Liver (tissue), 3 donors: ENCODE results near the gene TMEM217.

Experiments
- EGR1 ChIP-seq, 2 donors: IDR thresholded peaks; 2 replicates each; pipeline ENCODE4 v1.6.1; 2016 to 2018; ENCODE audit warnings: antibody characterized with exemption in 2 of 2, low read depth in 2 of 2
- GABPA ChIP-seq, 2 donors: IDR thresholded peaks in 1 of 2; conservative IDR thresholded peaks in 1 of 2; 2 replicates each; pipeline ENCODE4 v1.6.1; 2016; ENCODE audit warnings: antibody characterized with exemption in 2 of 2, mild to moderate bottlenecking in 1 of 2, moderate library complexity in 1 of 2
- HNF4G ChIP-seq: IDR thresholded peaks from 2 replicates; pipeline ENCODE4 v1.6.1; 2016; ENCODE audit warnings: antibody characterized with exemption
- JUND ChIP-seq, 2 donors: IDR thresholded peaks; 2 replicates each; pipeline ENCODE4 v1.6.1; 2016; ENCODE audit warnings: antibody characterized with exemption in 2 of 2
- RAD21 ChIP-seq, 2 donors: IDR thresholded peaks; 2 replicates each; pipeline ENCODE4 v1.6.1; 2016; ENCODE audit warnings: antibody characterized with exemption in 2 of 2, mild to moderate bottlenecking in 2 of 2
- SP1 ChIP-seq: IDR thresholded peaks from 2 replicates; pipeline ENCODE4 v1.6.1; 2018; ENCODE audit warnings: antibody characterized with exemption, mild to moderate bottlenecking
- TAF1 ChIP-seq: conservative IDR thresholded peaks from 2 replicates; pipeline ENCODE4 v1.6.1; 2016; ENCODE audit warnings: antibody characterized with exemption, mild to moderate bottlenecking
- YY1 ChIP-seq: IDR thresholded peaks from 2 replicates; pipeline ENCODE4 v1.6.1; 2016; ENCODE audit warnings: antibody characterized with exemption, mild to moderate bottlenecking
- TF ChIP-seq, protein P1 (sequence below): IDR thresholded peaks from 2 replicates; pipeline ENCODE4 v1.6.1; 2016; ENCODE audit warnings: antibody characterized with exemption
- TF ChIP-seq, protein P2 (sequence below): fragments of 150-350 bp; IDR thresholded peaks from 2 replicates; pipeline ENCODE4 v1.5.1; 2017; ENCODE audit warnings: improper control_type of control experiment, low read depth, low read length; ENCODE audit not compliant: missing input control
- TF ChIP-seq, protein P3 (sequence below): IDR thresholded peaks from 2 replicates; pipeline ENCODE4 v1.6.1; 2016; ENCODE audit warnings: antibody characterized with exemption, mild to moderate bottlenecking
- TF ChIP-seq, protein P4 (sequence below): IDR thresholded peaks from 2 replicates; pipeline ENCODE4 v1.6.1; 2016; ENCODE audit warnings: antibody characterized with exemption
- donor health status: healthy.
- donor health status: healthy.

GRCh38 chr6:37260040-37260439, 2.1 kb upstream of the TMEM217 start:
- no peak for TF ChIP-seq RAD21 (IDR thresholded peaks at IDR 0.05)
- TF ChIP-seq JUND (IDR thresholded peaks at IDR 0.05) = no peak
- TF ChIP-seq, protein P1, sequence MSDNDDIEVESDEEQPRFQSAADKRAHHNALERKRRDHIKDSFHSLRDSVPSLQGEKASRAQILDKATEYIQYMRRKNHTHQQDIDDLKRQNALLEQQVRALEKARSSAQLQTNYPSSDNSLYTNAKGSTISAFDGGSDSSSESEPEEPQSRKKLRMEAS = no peak
- TF ChIP-seq GABPA (IDR thresholded peaks at IDR 0.05 in 1 of 2, conservative IDR thresholded peaks at IDR 0.05 in 1 of 2) = no peak
- TF ChIP-seq, protein P2, sequence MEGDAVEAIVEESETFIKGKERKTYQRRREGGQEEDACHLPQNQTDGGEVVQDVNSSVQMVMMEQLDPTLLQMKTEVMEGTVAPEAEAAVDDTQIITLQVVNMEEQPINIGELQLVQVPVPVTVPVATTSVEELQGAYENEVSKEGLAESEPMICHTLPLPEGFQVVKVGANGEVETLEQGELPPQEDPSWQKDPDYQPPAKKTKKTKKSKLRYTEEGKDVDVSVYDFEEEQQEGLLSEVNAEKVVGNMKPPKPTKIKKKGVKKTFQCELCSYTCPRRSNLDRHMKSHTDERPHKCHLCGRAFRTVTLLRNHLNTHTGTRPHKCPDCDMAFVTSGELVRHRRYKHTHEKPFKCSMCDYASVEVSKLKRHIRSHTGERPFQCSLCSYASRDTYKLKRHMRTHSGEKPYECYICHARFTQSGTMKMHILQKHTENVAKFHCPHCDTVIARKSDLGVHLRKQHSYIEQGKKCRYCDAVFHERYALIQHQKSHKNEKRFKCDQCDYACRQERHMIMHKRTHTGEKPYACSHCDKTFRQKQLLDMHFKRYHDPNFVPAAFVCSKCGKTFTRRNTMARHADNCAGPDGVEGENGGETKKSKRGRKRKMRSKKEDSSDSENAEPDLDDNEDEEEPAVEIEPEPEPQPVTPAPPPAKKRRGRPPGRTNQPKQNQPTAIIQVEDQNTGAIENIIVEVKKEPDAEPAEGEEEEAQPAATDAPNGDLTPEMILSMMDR = no peak
- TF ChIP-seq, protein P3, sequence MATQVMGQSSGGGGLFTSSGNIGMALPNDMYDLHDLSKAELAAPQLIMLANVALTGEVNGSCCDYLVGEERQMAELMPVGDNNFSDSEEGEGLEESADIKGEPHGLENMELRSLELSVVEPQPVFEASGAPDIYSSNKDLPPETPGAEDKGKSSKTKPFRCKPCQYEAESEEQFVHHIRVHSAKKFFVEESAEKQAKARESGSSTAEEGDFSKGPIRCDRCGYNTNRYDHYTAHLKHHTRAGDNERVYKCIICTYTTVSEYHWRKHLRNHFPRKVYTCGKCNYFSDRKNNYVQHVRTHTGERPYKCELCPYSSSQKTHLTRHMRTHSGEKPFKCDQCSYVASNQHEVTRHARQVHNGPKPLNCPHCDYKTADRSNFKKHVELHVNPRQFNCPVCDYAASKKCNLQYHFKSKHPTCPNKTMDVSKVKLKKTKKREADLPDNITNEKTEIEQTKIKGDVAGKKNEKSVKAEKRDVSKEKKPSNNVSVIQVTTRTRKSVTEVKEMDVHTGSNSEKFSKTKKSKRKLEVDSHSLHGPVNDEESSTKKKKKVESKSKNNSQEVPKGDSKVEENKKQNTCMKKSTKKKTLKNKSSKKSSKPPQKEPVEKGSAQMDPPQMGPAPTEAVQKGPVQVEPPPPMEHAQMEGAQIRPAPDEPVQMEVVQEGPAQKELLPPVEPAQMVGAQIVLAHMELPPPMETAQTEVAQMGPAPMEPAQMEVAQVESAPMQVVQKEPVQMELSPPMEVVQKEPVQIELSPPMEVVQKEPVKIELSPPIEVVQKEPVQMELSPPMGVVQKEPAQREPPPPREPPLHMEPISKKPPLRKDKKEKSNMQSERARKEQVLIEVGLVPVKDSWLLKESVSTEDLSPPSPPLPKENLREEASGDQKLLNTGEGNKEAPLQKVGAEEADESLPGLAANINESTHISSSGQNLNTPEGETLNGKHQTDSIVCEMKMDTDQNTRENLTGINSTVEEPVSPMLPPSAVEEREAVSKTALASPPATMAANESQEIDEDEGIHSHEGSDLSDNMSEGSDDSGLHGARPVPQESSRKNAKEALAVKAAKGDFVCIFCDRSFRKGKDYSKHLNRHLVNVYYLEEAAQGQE = no peak
- TF ChIP-seq YY1 = no peak
- TF ChIP-seq, protein P4, sequence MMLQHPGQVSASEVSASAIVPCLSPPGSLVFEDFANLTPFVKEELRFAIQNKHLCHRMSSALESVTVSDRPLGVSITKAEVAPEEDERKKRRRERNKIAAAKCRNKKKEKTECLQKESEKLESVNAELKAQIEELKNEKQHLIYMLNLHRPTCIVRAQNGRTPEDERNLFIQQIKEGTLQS = no peak
- no peak for TF ChIP-seq EGR1 (IDR thresholded peaks at IDR 0.05; ENCODE audit: low read depth in 2 of 2)
- no peak for TF ChIP-seq TAF1
- TF ChIP-seq SP1 = no peak
- no peak for TF ChIP-seq HNF4G
